Adrenal gland (tissue), 12 donors: ENCODE measurements around the gene ADGRA1. TPM values are rescaled to one million over a fixed set of nuclear protein-coding genes. Genes with fewer than 3 reads are reported as not detected.

Experiments
- DNase-seq, 7 donors: peaks; one replicate each; pipeline ENCODE4 v3.0.0-alpha.2; 2019 to 2020
- H3K27ac ChIP-seq, 5 donors: fragments of 200-600 bp; sonication (generic) in 4 of 5; 1 replicate in 3 of 5; 2 replicates in 2 of 5; pipeline versions ENCODE4 v1.5.1 to v1.8.0; 2016 to 2020; ENCODE audit warnings: mild to moderate bottlenecking in 1 of 5
- H3K27me3 ChIP-seq: fragments of 200-600 bp; 2 replicates; pipeline ENCODE4 v1.8.0; 2021
- H3K36me3 ChIP-seq, 2 donors: fragments of 200-600 bp; replicated peaks in 1 of 2; 1 replicate in 1 of 2; 2 replicates in 1 of 2; pipeline versions ENCODE4 v1.5.1 to v1.8.0; 2018 to 2022
- H3K4me1 ChIP-seq, 2 donors: fragments of 200-600 bp; replicated peaks in 1 of 2; 1 replicate in 1 of 2; 2 replicates in 1 of 2; pipeline versions ENCODE4 v1.5.1 to v1.8.0; 2018 to 2021
- H3K4me3 ChIP-seq, 4 donors: fragments of 200-600 bp; sonication (generic) in 3 of 4; one replicate each; pipeline ENCODE4 v1.5.1; 2016 to 2018
- H3K9me3 ChIP-seq, 3 donors: fragments of 200-600 bp; sonication (generic) in 1 of 3; replicated peaks in 1 of 3; 1 replicate in 2 of 3; 2 replicates in 1 of 3; pipeline versions ENCODE4 v1.5.1 to v1.8.0; 2016 to 2021
- POLR2A ChIP-seq, 2 donors: fragments of 450-650 bp; IDR thresholded peaks; one replicate each; pipeline ENCODE4 v1.6.1; 2017; ENCODE audit warnings: antibody characterized with exemption in 2 of 2, mild to moderate bottlenecking in 2 of 2, moderate library complexity in 1 of 2
- WGBS, 4 donors: extraction: QIAGEN DNeasy Blood & Tissue Kit in 2 of 4; methylation state at CpG; one replicate each; pipeline versions ENCODE4 v1.1.5 to v1.1.7; 2013 to 2017; 5-methylcytosine and 5-hydroxymethylcytosine counted together
- intact Hi-C, 2 donors: fragments of 100-400 bp; cut with DNase I; formaldehyde crosslinking; loops; one replicate each; pipeline versions ENCODE4 v1.14.1 to v1.15.0; 2022 to 2023
- polyA plus RNA-seq, 3 donors: library from polyadenylated mRNA; stranded (reverse); fragments of 200-250 nt in 2 of 3; fragments of 350-450 nt in 1 of 3; fragmentation: Illumina TruSeq in 1 of 3; extraction: RNeasy Lipid Tissue Mini Kit (QIAGEN cat#74804) in 1 of 3; gene quantifications; one replicate each; pipeline ENCODE4 v1.2.3, GENCODE V29; 2013 to 2014
- total RNA-seq, 9 donors: library from RNA; depleted of rRNA in 4 of 9; stranded (reverse); fragments of >200 nt in 4 of 9; fragments of 120-200 nt in 1 of 9; fragmentation: NEBNext Ultra II Directional in 1 of 9; extraction: Animal tissue kit (Norgen Biotek cat#: 25700) in 1 of 9; gene quantifications; one replicate each; pipeline versions ENCODE4 v1.1.0 to v1.2.4, GENCODE V29; 2013 to 2023
- TF ChIP-seq, protein P1 (sequence below), 6 experiments: fragments of 450-650 bp in 4 of 6; fragments of 200-600 bp in 2 of 6; sonication (generic) in 1 of 6; IDR thresholded peaks; 1 replicate in 5 of 6; 2 replicates in 1 of 6; pipeline versions ENCODE4 v1.5.1 to v1.8.0; 2016 to 2021; ENCODE audit warnings: antibody characterized with exemption in 6 of 6, mild to moderate bottlenecking in 2 of 6, moderate library complexity in 1 of 6
- donor health status: healthy with polysubstance abuse.
- donor health status: Bipolar disorder and iron deficiency.
- donor health status: DM: yes; HTN: yes; CAD: no.
- donor health status: DM: no; HTN: no; CAD: no.
- donor health status: DM: no; HTN: no; CAD: no.
- donor health status: DM: yes; HTN: yes; CAD: no.

Gene ADGRA1
- total and polyA plus RNA-seq, 12 donors: 0.06 to 8.2 (median 2.7) TPM; not detected in 2

DNA sequence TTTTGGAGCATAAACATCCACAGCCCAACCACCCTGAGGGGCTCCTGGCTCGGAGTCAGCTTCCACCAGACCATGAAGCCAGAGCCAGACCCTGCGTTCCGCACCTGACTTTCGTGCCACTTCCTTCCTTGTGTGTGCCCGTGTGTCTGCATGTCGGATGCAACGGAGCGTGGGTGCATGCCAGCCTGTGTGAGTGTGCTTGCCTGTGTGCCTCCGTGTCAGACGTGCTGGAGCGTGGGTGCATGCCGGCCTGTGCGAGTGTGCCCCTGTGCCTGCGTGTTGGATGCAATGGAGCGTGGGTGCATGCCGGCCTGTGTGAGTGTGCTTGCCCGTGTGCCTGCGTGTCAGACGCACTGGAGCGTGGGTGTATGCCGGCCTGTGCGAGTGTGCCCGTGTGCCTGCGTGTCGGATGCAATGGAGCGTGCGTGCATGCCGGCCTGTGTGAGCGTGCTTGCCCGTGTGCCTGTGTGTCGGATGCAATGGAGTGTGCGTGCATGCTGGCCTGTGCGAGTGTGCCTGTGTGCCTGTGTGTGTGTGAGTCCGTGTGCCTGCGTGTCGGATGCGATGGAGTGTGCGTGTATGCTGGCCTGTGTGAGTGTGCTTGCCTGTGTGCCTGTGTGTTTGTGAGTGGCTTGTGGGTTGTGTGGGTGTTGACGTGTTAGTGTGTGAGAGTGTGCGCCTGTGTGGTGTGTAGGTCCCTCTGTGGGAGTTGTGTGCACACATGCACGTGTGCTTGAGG lies 44.2 kb downstream of the ADGRA1 start:
- H3K4me1 ChIP-seq: no peaks in the 10 kb centered on the region
- H3K9me3 ChIP-seq: no peaks in the 10 kb centered on the region
- no peaks in the 10 kb centered on the region for H3K36me3 ChIP-seq
- no peak for TF ChIP-seq POLR2A (IDR thresholded peaks at IDR 0.05)
- TF ChIP-seq, protein P1, sequence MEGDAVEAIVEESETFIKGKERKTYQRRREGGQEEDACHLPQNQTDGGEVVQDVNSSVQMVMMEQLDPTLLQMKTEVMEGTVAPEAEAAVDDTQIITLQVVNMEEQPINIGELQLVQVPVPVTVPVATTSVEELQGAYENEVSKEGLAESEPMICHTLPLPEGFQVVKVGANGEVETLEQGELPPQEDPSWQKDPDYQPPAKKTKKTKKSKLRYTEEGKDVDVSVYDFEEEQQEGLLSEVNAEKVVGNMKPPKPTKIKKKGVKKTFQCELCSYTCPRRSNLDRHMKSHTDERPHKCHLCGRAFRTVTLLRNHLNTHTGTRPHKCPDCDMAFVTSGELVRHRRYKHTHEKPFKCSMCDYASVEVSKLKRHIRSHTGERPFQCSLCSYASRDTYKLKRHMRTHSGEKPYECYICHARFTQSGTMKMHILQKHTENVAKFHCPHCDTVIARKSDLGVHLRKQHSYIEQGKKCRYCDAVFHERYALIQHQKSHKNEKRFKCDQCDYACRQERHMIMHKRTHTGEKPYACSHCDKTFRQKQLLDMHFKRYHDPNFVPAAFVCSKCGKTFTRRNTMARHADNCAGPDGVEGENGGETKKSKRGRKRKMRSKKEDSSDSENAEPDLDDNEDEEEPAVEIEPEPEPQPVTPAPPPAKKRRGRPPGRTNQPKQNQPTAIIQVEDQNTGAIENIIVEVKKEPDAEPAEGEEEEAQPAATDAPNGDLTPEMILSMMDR (IDR thresholded peaks at IDR 0.05): no peak
- no peak overlapping the region for H3K27ac ChIP-seq
- intact Hi-C loops: no loop called here
- peak in 2 of 7 donors; percentile 10 to 49 for DNase-seq
- H3K4me3 ChIP-seq: no peak overlapping the region
- WGBS, 4 donors: 78 to 89% (median 84%) methylated on average over 38 to 41 of the region's 41 CpGs
- no peaks in the 10 kb centered on the region for H3K27me3 ChIP-seq

DNA sequence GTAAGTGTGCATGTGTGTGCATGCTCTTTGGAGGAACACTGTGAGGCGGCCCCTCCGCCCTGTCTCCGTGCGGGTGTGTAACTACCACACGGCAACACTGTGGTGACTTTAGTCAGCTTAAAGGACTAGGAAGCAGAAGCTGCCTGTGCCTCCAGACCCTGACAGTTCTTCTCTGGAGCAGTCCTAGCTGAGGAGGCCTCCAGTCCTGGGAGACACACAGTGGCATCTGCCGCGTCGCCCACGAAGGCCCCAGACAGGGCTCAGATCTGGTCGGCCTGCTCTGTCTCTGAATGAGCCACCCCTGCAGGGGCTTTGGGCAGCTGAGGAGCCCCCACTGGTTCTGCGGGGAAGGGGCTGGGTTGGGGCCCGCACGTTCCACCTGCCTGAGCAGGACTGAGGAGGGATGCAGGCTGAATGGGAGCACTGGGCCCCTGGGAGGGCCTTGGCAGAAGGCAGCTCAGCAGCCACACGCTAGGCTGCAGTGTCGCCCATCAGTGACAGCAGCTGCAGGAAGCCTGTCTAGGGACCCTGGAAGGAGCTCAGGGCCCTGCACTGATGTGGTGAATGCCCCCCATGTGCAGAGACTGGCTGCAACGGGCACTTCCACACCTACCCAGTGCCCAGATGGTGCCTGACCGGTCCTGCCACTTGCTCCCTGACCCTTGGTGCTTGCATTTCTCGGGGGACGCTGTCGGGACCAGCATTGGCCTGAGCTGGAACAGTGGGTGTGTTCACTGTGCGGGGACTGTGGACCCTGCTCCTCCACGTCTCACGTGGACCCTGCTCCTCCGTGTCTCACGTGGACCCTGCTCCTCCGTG lies 45.0 kb downstream of the ADGRA1 start:
- WGBS, 4 donors: 87 to 90% (median 89%) methylated on average over 19 to 26 of the region's 26 CpGs
- H3K27me3 ChIP-seq: no peaks in the 10 kb centered on the region
- no peaks in the 10 kb centered on the region for H3K36me3 ChIP-seq
- no peak overlapping the region for H3K4me3 ChIP-seq
- no peak for TF ChIP-seq POLR2A (IDR thresholded peaks at IDR 0.05)
- DNase-seq: peak in 2 of 7 donors; percentile 10
- no peaks in the 10 kb centered on the region for H3K9me3 ChIP-seq
- intact Hi-C loops: no loop called here
- H3K27ac ChIP-seq: no peak overlapping the region
- no peaks in the 10 kb centered on the region for H3K4me1 ChIP-seq

DNA sequence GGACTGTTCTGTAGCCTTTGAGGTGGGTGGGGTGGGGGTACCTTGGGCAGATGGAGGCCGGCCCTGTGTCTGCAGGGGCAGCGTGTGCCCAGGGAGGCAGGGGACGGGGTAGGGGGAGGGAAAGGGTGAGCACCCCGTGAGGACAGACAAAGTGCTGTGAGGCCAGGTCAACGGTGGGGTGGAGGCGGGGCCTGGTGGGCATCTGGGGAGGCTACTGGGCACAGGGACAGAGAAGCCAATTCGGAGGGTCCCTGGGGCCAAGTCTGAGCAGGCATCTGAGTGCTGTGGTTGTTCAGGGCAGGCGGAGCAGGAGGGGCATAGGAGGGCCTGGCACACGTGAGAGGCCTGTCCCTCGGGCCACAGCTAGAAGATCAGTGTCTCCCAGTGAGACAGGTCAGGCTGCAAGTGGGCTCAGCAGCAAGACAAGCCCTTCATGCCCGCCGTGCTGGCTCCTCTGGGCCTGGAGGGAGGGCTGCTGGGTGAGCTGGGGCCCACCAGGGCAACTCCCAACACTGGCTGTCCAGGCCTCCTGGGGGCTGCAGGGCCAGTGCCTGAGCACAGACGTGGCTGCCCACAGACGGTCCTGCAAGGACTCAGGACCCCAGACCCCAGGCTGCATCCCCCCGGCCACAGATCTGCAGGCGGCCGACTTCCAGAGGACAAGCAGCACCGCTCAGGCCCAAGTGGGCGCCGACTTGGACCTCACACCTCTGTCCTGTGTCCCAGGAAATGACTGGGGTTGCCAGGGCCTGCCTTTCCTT lies 45.9 kb downstream of the ADGRA1 start:
- H3K36me3 ChIP-seq: no peaks in the 10 kb centered on the region
- H3K27me3 ChIP-seq: no peaks in the 10 kb centered on the region
- peak in 3 of 7 donors; percentile 8 to 45 (median 11) for DNase-seq
- no peak overlapping the region for H3K4me3 ChIP-seq
- TF ChIP-seq, protein P1 (IDR thresholded peaks at IDR 0.05): no peak
- no peak for TF ChIP-seq POLR2A (IDR thresholded peaks at IDR 0.05)
- no peak overlapping the region for H3K27ac ChIP-seq
- H3K9me3 ChIP-seq: no peaks in the 10 kb centered on the region
- 75 to 85% (median 79%) methylated on average over 15 to 20 of the region's 20 CpGs for WGBS, 4 donors
- H3K4me1 ChIP-seq: no peaks in the 10 kb centered on the region
- intact Hi-C loops: no loop called here

DNA sequence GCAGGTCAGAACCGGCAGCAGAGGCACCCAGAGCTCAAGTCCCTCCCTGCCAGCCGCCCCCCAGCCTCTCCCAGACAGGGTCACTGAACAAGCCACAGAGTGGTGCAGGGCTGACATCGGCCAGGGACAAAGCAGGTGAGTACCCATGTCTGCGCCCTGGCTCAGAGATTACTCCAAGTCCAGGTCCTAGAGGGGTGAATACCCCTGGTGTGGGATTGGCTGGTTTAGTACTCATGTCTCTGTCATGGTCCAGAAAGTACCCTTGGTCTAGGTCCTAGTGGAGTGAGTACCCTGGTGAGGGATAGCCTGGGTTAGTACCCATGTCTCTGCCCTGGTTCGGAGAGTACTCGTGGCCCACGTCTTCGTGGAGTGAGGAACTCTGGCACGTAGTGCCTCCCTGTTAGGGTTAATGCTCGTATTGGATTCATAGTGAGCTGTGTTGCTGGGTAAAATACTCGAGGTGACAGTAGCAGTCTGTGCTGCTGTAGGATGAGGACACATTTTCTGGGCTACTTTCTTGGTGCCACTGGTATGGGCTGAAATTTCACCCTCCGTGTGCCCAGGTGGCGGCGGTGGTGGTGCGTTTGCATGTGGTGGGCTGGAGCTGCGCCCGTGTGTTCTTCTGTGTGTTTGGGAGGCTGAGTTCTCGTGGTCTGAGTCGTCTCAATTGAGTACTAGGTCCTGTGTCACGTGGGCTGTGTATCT lies 46.8 kb downstream of the ADGRA1 start:
- intact Hi-C loops: no loop called here
- no peaks in the 10 kb centered on the region for H3K27me3 ChIP-seq
- H3K4me3 ChIP-seq: no peak overlapping the region
- DNase-seq: peak in 2 of 7 donors; percentile 8 to 44
- no peak overlapping the region for H3K27ac ChIP-seq
- H3K9me3 ChIP-seq: no peaks in the 10 kb centered on the region
- WGBS, 4 donors: 71 to 85% (median 82%) methylated on average over 9 to 20 of the region's 20 CpGs
- no peaks in the 10 kb centered on the region for H3K4me1 ChIP-seq
- no peaks in the 10 kb centered on the region for H3K36me3 ChIP-seq
- TF ChIP-seq POLR2A (IDR thresholded peaks at IDR 0.05): no peak
- TF ChIP-seq, protein P1 (IDR thresholded peaks at IDR 0.05): no peak
